GM19238 (cell line): ENCODE results near the gene NSMF.

Experiments
- DNase-seq: peaks from one replicate; pipeline ENCODE4 v3.0.0; 2011; ENCODE audit warnings: low spot score; ENCODE audit not compliant: insufficient read length

NSMF gene

GRCh38 chr9:137459152-137459600 lies at the start of gene NSMF:
Gene NSMF, minus strand, starts transcription at chr9:137459334. Its CDS starts 232 bp downstream, at chr9:137459102.
- DNase-seq, result peak; percentile 100

- DNase-seq, result no peak
Measured at GRCh38 chr9:137506702-137507171, 47.6 kb upstream of the NSMF start.

DNA sequence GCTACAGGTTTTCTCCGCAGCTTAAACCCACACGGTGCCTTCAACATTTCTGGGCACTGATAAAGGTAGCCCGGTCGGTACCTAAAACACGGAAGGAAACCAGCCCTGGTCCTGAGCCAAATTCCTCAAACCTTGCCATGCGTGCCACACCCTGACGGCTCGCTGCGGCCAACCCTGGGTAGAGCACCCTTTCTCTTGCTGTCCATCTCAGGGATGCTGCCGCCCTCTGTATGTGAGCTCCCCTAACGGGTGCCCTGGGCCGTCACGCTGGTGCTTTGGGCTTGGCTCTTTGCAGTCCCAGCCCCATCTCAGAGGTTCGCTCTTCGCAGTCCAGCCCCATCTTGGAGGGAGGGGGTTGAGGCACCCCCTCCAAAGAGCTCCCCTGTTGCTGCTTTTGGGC lies 47.1 kb upstream of the NSMF start:
- no peak for DNase-seq

DNA sequence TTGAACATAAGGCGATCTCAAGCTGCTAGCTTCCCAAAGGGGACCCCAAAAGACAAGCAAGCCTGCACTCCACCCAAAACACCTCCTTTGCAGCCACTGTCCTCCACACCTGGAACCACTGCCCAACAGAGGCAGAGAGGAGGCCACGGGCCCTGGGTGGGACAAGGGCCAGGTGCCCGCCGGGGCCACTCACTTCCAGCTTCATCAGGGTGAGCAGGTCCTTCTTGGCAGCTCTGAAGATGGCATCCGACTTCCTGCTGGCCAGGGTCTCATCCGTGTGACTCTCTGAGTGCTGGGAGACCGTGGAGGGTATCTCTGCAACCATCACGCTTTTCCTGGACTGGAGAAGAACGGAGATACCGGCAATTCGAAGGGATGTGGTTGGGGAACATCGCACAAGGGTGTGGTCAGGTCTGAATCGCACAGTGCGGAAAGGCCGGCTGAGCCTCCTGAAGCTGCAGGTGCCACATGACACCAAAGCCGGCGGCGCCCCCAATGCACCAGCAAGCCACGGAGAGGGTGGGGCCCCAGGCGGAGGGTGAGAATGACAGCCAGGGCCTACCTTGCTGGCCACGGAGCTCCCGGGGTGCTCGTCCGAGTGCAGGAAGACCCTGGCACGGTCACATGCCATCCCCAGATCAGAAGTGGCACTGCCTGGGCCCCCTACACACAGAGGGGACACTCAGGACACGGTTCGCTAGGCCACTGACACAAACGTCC lies 46.4 kb upstream of the NSMF start:
- no peak for DNase-seq

DNA sequence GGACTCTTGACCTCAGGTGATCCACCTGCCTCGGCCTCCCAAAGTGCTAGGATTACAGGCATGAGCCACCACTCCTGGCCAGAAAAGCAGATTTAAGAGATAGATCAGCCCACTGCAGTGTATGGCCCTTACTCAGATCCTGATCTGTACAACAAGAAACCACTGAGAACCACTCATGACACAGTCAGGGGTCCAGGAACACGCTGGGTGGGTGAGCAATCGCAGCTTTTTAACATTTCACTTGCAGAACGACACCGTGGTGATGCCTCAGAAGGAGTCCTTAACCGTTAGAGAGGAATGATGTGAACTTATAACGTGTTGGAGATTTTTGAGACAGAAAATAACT lies 45.3 kb upstream of the NSMF start:
- no peak for DNase-seq

DNA sequence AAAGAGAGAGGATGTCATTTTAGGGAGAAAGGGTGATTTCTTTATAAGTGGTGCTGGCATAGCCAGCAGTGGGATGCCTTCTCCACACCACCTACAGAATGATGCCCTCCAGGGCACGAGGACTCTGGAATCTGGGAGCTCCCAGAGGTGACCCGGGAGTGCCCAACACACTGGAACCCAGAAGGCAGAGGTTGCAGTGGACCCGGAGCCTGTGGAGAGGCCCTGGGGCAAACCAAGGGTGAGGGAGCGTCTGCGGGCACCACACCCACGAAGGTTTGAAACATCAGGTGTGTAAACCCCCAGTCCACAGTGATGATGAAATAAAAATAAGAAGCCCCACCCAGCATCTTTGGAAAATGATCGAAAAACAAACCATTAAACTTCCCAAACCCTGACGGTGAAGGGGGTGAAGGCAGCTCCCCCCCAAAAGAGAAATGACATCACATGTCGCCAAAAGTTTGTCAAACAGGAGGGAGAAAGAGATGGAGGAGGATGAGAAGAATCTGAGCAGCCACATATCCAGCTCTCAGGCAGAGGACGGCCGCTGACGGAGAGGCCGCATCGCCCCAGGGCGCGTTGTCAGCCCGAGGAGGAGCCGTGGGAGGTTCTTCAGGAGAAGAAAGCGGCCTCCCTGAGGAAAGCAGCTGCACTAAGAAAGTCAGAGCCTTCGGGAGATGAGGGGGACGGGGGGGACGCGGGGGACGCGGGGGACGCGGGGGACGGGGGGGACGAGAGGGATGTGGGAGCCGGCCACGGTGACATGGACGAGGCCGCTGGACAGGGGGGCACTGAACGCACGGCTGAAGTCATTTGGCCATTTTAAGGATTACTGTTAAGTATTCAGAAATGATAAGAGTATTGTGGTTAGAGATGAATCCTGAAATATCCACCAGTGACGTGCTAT lies 43.1 kb upstream of the NSMF start:
- peak; percentile 49 for DNase-seq

DNA sequence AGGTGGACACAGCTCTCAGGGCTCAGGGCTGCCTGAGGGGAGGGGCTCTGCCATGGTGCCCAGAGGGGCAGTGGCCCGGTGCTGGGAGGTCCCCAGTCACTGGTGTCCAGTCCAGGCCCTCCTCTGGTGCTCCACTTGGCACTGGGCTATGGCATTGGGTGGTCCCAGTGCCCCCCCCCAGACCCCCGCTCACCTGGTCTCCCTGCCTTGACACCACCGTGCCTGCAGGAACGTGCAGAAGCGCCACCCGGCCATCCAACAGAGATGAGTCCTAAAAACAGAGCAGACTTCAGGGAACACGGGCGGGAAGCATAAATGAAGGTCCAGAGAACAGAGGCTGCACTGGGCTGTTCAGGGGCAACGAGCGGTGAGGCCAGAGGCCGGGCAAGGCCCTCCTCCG lies 42.3 kb upstream of the NSMF start:
- no peak for DNase-seq

DNA sequence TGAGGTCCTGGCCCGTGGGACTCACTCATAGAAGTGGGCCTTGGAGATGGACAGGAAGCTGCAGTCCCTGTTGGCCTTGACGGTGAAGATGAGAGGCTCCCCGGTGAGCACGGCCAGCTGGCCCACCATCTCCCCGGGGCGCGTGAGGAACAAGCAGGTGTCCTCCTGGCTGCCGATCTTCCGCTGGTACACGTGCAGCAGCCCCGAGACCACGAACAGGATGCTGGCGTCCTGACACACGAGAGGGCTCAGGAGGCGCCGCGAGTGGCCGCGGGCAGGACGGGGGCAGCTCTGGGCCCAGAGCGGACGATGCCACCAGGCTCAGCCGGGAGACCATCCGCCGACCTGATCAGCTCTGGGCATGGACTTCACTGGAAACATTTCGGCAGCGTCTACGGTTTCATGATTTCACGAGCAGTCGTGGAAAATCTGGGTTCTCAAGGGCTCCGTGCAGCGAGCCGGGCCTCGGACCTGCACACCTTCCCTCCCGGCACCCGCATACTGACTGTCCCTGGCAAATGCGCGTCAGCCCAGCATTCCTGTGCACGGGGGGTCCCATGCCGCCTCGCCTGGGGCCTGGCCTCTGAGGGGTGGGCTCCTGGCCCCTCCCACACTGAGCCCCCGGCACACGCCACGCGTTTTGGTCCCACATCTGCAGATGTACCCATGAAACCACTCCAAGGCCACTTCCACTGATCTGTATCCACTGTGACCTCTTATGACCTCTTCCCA lies 41.7 kb upstream of the NSMF start:
- DNase-seq, result no peak

GRCh38 chr9:137499858-137500661 lies 40.9 kb upstream of the NSMF start:
- DNase-seq, result no peak

DNA sequence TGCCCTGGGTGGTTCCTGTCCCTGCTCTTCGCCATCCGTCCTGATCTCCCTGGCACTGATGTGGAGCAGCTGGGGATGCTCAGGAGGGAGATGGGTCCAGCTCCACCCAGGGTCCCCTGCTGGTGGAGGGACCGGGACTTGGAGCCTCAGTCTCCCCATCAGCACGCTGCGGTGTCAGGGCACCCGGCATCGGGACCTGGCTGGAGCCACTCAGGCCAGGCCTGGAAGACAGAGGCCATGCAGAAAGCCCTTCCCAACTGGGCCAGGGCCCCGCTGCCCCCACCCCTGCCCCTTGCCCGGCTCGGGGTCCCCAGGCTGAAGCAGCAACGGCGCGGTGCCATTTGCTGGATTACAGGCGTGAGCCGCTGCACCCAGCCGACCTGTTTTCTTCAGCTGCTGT lies 40.3 kb upstream of the NSMF start:
- DNase-seq, result no peak

GRCh38 chr9:137498720-137499150 lies 39.6 kb upstream of the NSMF start:
- DNase-seq, result no peak

DNA sequence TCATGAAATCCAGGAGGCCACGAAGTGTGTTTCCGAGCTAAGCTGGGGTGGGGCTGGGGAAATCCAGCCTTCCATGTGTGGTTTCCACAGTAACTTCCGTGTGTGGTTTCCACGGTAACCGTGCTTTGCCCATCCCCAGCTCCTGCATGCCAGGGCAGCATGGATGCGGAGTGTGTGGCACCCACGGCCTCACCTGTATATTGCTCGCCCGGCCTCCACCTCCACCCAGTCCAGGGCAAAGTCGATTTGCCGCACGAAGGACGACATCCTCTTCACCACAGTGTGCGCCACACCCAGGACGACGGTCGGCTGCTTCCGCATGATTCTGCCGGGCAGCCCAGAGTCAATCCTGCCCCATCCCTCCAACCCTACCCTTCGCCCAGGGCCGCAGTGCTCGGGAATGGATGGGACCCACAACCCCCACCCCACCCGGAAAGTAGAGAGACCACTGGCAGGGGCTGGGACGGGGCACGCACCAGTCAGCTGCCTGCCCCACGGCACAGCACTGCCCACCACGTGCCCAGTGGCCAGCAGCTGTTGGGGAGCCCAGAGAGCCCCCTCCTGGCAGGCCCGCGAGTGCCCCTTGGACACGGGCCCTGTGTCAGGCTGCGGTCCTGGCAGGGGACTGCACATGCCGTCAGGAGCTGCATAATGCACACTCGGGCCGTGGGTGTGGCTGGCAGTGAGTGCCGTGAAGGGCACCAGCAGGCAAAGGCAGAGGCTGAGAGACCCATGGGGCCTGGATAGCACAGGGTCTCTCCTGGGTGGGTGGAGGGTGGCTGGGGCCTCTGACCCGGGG lies 39.0 kb upstream of the NSMF start:
- DNase-seq, result no peak

DNA sequence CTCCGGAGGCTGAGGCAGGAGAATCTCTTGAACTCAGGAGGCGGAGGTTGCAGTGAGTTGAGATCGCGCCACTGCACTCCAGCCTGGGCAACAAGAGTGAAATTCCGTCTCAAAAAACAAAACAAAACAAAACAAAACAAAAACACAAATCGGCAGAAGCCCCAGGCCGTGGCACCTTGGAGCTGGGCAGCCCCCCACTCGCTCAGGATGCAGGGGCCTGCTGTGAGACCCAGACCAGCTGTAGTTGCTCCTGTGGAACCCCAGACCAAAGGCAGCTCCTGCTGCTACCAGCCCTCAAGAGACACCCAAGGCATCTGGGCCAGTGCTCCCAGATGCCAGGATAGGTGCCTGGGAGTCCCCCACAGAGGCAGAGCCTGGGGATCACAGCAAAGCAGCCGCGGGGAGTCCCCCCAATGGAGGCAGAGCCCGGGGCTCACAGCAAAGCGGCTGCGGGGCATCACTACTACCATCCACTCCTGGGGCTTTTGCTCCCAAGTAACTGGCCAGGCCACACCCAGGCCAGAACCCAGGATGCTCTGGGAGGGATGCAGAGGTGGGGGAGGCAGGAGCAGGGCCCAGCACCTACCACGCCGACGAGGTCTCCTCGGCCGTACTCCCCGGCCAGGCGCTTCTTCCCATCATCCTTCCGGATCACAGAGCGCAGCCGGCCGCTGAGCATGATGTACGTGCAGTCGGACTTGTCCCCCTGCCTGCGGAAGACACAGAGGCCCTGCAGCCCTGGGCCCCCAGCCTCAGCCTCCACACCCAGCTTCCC lies 37.7 kb upstream of the NSMF start:
- no peak for DNase-seq

GRCh38 chr9:137494550-137495351 lies 35.6 kb upstream of the NSMF start:
- no peak for DNase-seq

DNA sequence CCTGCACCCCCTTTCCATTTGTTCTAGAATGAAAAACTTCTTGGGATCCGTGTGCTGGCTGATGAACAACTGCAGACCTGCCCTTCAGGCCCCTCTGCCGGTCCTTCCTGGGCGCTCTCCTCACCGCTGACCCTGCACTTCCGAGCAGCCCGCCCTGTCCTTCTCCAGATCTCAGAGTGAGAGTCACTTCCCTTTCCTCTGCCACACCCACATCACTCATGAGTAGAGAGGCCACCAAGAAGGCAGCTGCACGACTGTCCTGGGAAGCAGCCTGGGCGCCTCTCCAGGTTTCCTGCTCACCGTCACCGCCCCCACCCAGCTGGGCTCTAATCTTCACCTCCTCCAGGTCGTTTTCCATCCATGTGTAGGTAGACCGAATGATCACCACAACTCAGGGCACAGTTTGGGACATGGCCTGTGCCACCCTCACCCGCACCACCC lies 35.0 kb upstream of the NSMF start:
- no peak for DNase-seq

- no peak for DNase-seq
Measured at GRCh38 chr9:137493364-137494103, 34.4 kb upstream of the NSMF start.

DNA sequence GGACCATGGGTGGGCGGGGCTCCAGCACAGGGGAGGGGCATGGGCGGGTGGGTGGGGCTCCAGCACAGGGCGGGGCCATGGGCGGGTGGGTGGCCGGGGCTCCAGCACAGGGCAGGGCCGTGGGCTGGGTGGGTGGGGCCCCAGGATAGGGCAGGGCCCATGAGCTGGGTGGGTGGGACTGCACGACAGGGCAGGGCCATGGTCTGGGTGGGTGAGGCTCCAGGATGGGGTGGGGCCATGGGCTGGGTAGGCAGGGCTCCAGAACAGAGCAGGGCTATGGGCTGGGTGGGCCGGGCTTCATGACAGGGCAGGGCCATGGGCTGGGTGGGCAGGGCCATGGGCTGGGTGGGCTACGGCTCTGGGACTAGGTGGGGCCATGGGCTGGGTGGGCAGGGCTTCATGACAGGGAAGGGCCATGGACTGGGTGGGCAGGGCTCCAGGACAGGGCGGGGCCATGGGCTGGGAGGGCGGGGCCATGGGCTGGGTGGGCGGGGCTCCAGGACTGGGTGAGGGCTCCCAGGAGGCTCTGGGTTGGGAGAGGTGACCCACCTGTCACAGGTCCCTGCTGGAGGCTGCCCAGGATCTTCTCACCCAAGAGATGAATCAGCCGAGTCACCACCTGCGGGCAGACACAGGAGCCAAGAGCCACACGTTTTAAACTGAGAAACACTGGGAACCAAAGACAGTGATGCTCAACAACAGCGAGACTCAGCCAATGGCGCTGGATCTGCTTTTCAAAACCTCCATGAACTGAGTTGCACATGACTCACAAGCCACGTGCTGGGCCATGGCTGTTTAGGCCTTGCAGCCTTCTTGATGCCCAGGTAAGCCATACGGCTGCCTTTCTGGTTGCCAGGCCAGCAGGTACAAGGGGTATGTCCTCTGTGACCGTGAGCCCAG lies 33.6 kb upstream of the NSMF start:
- no peak for DNase-seq
